ENCODE measurements around the gene OBP2B.

OBP2B gene

GRCh38 chr9:133247632-133248031, 38.6 kb upstream of the OBP2B start:
- no peak for TF ChIP-seq CTCF (conservative IDR thresholded peaks at IDR 0.05; ENCODE audit: low read depth, low read length)
- no peak for DNase-seq (ENCODE audit: low read depth)
- no peak overlapping the region for H3K4me3 ChIP-seq (ENCODE audit: low read length)

DNA sequence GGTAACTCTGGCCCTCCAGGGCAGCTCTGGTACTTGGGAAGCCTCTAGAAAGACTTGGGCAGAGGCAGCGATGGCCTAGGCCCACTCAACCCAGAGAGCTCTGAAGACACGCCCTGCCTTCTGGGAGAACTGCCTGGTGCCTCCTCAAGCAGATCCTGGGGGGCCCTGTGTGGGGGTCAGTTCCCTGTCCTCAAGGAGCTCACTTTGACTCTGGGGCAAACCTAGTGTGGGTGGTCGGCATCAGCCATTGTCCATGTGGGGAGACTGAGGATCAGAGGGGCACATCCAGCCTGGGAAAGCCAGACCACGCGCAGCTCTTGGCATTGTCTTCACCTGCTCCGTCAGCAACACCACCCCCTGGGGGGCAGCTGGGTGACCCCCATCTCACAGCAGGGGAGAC, 37.9 kb upstream of the OBP2B start:
- no peak overlapping the region for H3K4me3 ChIP-seq (ENCODE audit: low read length)
- DNase-seq (ENCODE audit: low read depth): no peak
- TF ChIP-seq CTCF (conservative IDR thresholded peaks at IDR 0.05; ENCODE audit: low read depth, low read length): no peak

GRCh38 chr9:133246562-133246961, 37.5 kb upstream of the OBP2B start:
- H3K4me3 ChIP-seq (ENCODE audit: low read length): no peak overlapping the region
- TF ChIP-seq CTCF (conservative IDR thresholded peaks at IDR 0.05; ENCODE audit: low read depth, low read length): no peak
- DNase-seq (ENCODE audit: low read depth): no peak

GRCh38 chr9:133242991-133243390, 33.9 kb upstream of the OBP2B start:
- DNase-seq (ENCODE audit: low read depth): no peak
- H3K4me3 ChIP-seq (ENCODE audit: low read length): no peak overlapping the region
- TF ChIP-seq CTCF (conservative IDR thresholded peaks at IDR 0.05; ENCODE audit: low read depth, low read length): no peak

DNA sequence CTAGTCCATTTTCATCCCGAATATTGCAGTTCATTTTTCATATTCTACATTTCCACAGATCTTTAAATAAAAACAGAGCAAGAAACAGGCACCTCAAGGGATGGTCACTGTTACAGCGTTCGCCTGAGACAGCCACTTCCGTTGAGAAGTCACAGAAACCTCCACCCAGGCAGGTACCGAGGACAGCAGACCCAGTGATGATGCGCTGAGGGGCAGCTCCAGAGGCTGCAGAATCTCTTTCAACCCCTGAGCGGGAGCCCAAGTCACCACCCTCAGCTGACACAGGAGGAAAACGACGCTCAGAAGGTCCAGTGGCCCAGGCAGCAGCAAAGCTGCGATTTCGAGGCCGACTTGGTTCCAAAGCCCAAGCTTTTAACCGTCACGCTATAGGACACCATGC, 33.2 kb upstream of the OBP2B start:
- no peak overlapping the region for H3K4me3 ChIP-seq (ENCODE audit: low read length)
- no peak for TF ChIP-seq CTCF (conservative IDR thresholded peaks at IDR 0.05; ENCODE audit: low read depth, low read length)
- DNase-seq (ENCODE audit: low read depth): no peak

GRCh38 chr9:133239533-133240090, 30.6 kb upstream of the OBP2B start:
- TF ChIP-seq CTCF (conservative IDR thresholded peaks at IDR 0.05; ENCODE audit: low read depth, low read length): no peak
- no peak for DNase-seq (ENCODE audit: low read depth)
- H3K4me3 ChIP-seq (ENCODE audit: low read length): no peak overlapping the region

DNA sequence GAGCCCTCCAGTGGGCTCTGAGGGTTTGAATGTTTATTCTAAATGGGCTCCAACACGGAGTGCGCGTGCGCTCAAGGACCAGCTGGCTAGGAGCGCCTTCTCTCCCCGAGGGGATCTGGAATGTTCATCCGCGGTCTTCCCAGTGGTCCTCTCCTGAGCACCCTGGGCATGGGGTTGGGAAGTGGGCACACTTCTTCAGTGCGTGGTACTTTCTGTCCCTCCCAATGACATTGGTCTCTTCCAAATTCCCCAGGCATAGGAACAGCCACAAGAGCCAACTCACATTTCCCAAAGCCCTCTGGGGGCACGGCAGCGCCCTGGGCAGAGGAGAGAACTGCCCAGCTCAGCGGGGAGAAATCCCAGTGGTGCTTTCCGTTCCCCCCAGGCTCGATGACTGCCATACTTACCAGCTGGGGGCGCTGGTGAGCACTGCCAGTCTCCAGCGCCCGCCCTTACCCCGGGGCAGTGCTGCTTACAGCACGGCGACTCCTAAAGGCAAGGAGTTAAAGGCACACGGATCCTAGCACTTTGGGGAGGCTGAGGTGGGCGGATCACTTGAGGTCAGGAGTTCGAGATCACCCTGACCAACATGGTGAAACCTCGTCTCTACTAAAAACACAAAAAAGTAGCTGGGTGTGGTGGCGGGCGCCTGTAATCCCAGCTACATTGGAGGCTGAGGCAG, 29.9 kb upstream of the OBP2B start:
- no peak for DNase-seq (ENCODE audit: low read depth)
- peak; percentile 81 for TF ChIP-seq CTCF (conservative IDR thresholded peaks at IDR 0.05; ENCODE audit: low read depth, low read length)
- peak overlapping the region; percentile 43 for H3K4me3 ChIP-seq (ENCODE audit: low read length)

All from retinal pigment epithelial cell (primary cell).